ENCODE data around the gene APOB. TPM values are rescaled to one million over a fixed set of nuclear protein-coding genes. Genes with fewer than 3 reads are reported as not detected.

APOB gene
- polyA plus RNA-seq, 1 experiment: 0.04 TPM

DNA sequence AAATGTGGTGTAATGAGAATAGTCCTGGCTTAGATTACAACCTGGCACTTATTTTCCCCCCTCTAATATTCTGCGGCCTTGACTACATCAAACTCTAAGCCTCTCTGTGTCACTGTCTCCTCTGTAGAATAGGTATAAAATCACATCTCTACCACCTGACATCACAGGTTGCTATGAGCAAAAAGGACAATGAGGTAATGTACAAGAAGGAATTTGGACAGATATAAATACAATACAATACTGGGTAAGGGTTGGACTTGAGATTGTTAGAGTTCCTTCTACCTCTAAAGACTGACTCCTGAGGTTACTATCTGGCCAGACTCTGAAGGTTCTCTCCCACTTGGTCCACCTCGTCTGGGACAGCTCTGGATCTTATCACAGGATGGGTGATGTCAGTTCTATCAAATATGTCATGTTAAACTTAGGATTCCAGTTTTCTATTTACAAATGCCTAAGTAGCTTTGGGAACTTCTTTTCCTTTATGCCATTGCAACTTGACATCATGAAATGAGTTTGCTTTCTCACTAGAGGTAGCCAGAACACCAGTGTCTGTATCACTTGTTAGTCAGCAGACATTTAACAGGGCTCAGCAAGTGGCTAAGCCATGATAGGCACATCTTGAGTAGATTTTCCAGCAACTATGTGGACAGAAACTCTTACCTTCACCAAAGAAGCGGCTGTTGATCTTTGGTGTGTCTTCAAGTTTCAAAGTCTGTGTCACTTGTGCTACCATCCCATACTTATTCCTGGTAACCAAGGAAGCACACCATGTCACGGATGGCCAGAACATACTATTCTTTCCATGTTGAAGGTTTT lies 9.5 kb downstream of the APOB start:
- TF ChIP-seq CTCF (IDR thresholded peaks at IDR 0.05; ENCODE audit: insufficient read depth, low read depth, low read length): no peak
- no peak for DNase-seq (ENCODE audit: low read depth)
- Histone ChIP-seq H3K27me3 (ENCODE audit: control insufficient read depth, insufficient read depth, low read length) (no peaks in the 10 kb centered on the region), H3K36me3 (ENCODE audit: control insufficient read depth, insufficient read depth, low read length) (no peaks in the 10 kb centered on the region), H3K4me3 (ENCODE audit: low read depth, low read length) (no peak overlapping the region)
- CTCF ChIA-PET: interaction anchor here (1.6 kb wide), 1 partner anchor 8 kb away, joined by 6 read pairs; no protein-coding TSS in a partner anchor
- POLR2A ChIA-PET: no interaction called here

DNA sequence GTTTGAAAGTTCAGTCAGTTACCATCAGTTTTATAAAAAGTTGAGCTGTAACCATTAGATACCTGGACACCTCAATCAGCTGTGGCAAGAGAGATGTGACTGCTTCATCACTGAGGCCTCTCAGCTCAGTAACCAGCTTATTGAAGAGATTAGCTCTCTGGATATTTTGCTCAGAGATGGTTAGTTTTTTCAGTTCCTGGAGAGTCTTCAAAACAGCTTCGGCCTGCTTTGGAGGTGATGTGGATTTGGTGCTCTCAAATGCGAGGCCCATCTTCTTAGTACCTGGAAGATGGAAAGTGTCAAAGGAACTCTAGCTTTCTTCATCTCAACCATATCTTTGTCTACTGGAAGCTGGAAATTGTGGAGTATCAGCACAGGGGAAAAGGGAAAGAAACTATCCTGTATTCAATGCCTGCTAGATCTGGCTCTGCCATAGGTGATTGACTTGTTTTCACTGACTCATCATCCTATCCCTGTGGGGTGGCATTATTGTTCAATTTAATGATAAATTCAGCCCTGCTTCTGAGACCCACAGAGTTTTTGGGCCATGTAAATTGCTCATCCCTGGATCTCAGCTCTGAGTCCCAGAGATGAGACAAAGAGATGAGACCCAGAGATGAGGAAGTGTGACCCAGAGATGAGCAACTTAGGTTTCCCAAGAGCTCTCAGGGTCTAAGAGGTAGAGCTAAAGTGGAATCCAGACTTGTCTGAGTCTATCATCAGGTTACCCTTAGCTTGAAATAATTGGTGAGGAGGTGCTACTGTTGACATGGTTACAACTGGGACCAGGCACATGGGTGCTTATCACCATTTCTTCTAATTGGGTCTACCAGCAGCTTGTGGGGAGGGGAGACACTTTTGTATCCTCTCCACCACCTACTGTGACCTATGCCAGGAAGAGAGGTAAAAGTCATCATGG lies 10.4 kb downstream of the APOB start:
- CTCF ChIA-PET: interaction anchor here (0.9 to 1.6 kb wide), 4 partner anchors 9 to 372 kb away, joined by 3 to 6 read pairs (median 4); no protein-coding TSS in a partner anchor
- DNase-seq (ENCODE audit: low read depth): no peak
- POLR2A ChIA-PET: no interaction called here
- no peaks in the 10 kb centered on the region for H3K36me3 ChIP-seq (ENCODE audit: control insufficient read depth, insufficient read depth, low read length)
- TF ChIP-seq CTCF (IDR thresholded peaks at IDR 0.05; ENCODE audit: insufficient read depth, low read depth, low read length): no peak
- H3K4me3 ChIP-seq (ENCODE audit: low read depth, low read length): no peak overlapping the region
- H3K27me3 ChIP-seq (ENCODE audit: control insufficient read depth, insufficient read depth, low read length): no peaks in the 10 kb centered on the region

GRCh38 chr2:21032338-21033236 lies 11.3 kb downstream of the APOB start:
- Histone ChIP-seq H3K27me3 (ENCODE audit: control insufficient read depth, insufficient read depth, low read length) (no peaks in the 10 kb centered on the region), H3K4me3 (ENCODE audit: low read depth, low read length) (no peak overlapping the region), H3K36me3 (ENCODE audit: control insufficient read depth, insufficient read depth, low read length) (no peaks in the 10 kb centered on the region)
- DNase-seq (ENCODE audit: low read depth): no peak
- TF ChIP-seq CTCF (IDR thresholded peaks at IDR 0.05; ENCODE audit: insufficient read depth, low read depth, low read length): no peak
- ChIA-PET POLR2A (no interaction called here), CTCF (interaction anchor here (0.6 to 1.3 kb wide), 4 partner anchors 10 to 371 kb away, joined by 3 to 4 read pairs (median 3); no protein-coding TSS in a partner anchor)

DNA sequence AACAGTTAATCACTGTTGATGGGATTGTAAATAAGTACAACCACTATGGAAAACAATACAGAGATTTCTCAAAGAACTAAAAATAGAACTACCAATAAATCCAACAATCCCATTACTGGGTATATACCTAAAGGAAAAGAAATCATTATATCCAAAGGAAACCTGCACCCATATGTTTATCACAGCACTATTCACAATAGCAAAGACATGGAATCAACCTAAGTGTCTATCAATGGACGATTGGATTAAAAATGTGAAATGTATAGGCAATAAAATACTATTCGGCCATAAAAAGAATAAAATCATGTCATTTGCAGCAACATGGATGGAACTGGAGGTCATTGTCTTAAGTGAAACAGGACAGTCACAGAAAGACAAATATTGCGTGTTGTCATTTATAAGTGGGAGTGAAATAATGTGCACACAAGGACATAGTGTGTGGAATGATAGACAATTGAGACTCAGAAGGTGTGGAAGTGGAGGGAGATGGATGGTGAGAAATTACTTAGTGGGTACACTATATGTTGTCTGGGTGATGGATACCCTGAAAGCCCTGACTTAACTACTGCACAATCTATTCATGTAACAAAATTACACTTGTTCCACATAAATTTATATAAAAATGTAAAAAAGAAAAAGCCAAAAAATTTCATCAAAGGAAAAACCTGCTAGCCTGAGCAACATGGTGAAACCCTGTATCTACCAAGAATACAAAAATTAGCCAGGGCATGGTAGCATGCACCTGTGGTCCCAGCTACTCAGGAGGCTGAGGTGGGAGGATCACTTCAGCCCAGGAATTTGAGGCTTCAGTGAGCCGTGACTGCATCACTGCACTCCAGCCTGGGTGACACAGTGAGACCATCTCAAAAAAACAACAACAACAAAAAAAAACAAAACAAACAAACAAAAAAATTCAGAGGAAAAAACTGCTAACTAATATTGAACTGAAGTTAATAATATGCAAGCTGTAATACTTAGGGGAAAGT lies 12.6 kb downstream of the APOB start:
- POLR2A ChIA-PET: no interaction called here
- DNase-seq (ENCODE audit: low read depth): no peak
- H3K36me3 ChIP-seq (ENCODE audit: control insufficient read depth, insufficient read depth, low read length): no peaks in the 10 kb centered on the region
- CTCF ChIA-PET: interaction anchor here (0.6 kb wide), 1 partner anchor 11 kb away, joined by 3 read pairs; no protein-coding TSS in a partner anchor
- no peak for TF ChIP-seq CTCF (IDR thresholded peaks at IDR 0.05; ENCODE audit: insufficient read depth, low read depth, low read length)
- H3K4me3 ChIP-seq (ENCODE audit: low read depth, low read length): no peak overlapping the region
- H3K27me3 ChIP-seq (ENCODE audit: control insufficient read depth, insufficient read depth, low read length): no peaks in the 10 kb centered on the region
